ENCODE results near the gene OSBPL5.
"Not testable (repeated sequence)": the region's sequence is repeated elsewhere in the genome, so short reads cannot be mapped to it uniquely, and the experiment has no call there.

OSBPL5 gene

DNA sequence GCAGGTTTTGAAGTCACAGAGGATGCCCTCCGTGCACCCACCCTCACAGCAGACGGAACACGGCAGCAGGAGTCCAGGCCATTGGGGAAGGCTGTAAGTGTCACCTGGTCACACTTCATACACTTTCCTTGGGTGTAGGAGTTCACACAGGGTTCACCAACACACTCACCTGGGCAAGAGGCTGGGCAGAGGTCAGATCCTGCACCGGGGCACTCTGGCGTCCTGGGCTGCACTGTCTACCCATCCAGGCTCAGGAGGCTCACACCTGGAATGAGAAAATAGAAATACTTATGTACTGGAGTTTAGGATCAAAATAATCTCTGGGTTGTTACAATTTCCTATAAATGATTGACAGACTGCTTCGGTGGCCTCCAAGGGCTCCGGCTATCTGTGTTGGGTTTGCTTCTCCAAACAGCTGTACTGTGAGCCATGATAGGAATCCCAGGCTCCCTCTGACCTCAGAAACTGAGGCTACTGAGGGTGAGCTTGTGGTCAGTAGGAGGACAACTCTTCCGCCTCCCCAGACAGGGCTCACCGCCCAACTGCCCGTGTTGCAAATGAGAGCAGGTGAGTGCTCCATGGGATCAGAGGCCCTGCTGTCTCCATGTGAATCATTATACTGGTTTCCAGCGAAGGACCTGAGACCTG is 87.8 kb downstream of the OSBPL5 start:
- Mint-ChIP-seq H3K36me3 (ENCODE audit: low read depth) (no peaks in the 10 kb centered on the region), H3K27me3 (ENCODE audit: low read depth) (peaks cover 4% of the 10 kb centered on the region), H3K4me3 (no peak overlapping the region), H3K9me3 (no peaks in the 10 kb centered on the region), H3K4me1 (ENCODE audit: low read depth) (no peaks in the 10 kb centered on the region), H3K27ac (no peak overlapping the region)
- DNase-seq (ENCODE audit: low spot score), result no peak

DNA sequence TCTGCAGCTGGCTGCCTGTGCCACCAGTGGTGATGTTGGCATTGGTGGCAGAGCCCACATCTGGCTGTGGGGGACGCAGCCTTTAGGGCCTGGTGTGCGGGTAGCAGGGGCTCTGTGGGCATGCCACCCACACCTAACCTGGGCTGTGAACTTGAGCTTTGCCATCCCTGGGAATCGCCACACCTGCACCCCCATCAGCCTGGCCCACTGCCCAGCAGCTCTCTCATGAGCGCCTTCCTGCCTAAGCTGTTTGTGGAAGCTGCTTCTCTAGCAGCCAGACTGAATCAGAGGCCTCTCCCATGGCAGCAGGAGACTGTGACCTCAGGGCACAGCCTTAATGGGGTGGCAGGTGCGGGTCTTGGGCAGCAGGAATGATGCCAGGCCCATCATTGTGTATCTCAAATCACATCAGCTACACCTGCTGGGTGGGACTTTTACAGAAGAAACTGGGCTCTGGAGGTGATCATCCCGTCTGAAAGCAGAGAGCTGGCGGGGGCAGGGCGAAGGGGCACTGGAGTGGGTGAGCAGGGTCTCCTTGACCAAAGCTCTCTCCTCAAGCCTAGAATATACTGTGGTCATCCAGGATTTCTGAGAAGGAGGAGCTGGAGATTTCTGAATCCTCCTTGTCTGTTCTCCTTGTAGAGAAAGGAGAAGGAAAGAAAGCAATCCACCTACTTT is 90.1 kb downstream of the OSBPL5 start:
- H3K9me3 Mint-ChIP-seq, result no peaks in the 10 kb centered on the region
- H3K36me3 Mint-ChIP-seq (ENCODE audit: low read depth), result no peaks in the 10 kb centered on the region
- no peaks in the 10 kb centered on the region for H3K4me1 Mint-ChIP-seq (ENCODE audit: low read depth)
- no peak overlapping the region for H3K27ac Mint-ChIP-seq
- no peak for DNase-seq (ENCODE audit: low spot score)
- H3K27me3 Mint-ChIP-seq (ENCODE audit: low read depth), result peaks cover 7% of the 10 kb centered on the region
- no peak overlapping the region for H3K4me3 Mint-ChIP-seq

DNA sequence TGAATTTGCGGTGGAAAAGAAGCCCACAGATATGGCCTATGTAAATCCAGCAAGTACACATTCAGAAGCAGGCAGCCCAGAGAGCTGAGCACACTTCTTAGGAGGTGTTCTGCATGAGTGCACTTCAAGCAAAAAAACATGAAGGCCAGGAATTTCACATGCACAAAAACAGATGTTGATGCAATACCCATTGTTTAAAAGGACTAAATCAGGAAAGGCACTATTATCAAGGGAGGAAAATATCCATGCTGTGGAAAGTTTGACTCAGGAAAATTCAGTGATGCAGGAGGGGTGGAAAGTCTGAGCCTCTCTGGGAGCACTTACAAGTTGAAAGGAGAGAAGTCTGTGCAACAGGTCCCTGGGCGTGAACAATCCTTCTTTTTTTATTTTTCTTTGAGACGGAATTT is 92.1 kb downstream of the OSBPL5 start:
- Mint-ChIP-seq H3K27ac (no peak overlapping the region), H3K36me3 (ENCODE audit: low read depth) (no peaks in the 10 kb centered on the region), H3K4me1 (ENCODE audit: low read depth) (no peaks in the 10 kb centered on the region), H3K4me3 (no peak overlapping the region), H3K27me3 (ENCODE audit: low read depth) (peaks cover 7% of the 10 kb centered on the region), H3K9me3 (no peaks in the 10 kb centered on the region)
- no peak for DNase-seq (ENCODE audit: low spot score)

DNA sequence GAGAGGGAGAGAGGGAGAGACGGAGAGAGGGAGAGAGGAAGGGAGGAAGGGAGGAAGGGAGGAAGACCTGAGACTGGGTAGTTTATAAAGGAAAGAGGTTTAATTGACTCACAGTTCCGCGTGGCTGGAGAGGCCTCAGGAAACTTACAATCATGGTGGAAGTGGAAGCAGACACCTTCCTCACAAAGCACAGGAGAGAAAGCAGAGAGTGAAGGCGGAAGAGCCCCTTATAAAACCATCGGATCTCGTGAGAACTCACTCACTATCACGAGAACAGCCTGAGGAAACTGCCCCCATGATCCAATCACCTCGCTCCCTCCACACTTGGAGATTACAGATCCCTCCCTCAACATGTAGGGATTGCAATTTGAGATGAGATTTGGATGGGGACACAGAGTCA is 95.7 kb downstream of the OSBPL5 start:
- Mint-ChIP-seq H3K27me3 (ENCODE audit: low read depth) (peaks cover 20% of the 10 kb centered on the region), H3K27ac (no peak overlapping the region), H3K36me3 (ENCODE audit: low read depth) (no peaks in the 10 kb centered on the region), H3K4me3 (no peak overlapping the region), H3K9me3 (no peaks in the 10 kb centered on the region), H3K4me1 (ENCODE audit: low read depth) (no peaks in the 10 kb centered on the region)
- no peak for DNase-seq (ENCODE audit: low spot score)

DNA sequence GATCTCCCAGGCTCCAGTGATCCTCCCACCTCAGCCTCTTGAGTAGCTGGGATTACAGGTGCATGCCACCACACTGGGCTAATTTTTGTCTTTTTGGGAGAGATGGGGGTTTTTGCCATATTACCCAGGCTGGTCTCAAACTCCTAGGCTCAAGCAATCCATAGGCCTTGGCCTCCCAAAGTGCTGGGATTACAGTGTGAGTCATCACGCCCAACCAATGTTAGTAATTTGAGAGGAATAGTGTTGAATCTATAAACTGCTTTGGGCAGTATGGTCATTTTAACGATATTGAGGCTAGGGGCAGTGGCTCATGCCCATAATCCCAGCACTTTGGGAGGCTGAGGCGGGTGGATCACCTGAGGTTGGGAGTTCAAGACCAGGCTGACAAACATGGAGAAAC is 98.8 kb downstream of the OSBPL5 start:
- not testable (repeated sequence) for H3K4me3 Mint-ChIP-seq; H3K36me3 Mint-ChIP-seq (ENCODE audit: low read depth)
- peaks cover 19% of the 10 kb centered on the region for H3K27me3 Mint-ChIP-seq (ENCODE audit: low read depth)

DNA sequence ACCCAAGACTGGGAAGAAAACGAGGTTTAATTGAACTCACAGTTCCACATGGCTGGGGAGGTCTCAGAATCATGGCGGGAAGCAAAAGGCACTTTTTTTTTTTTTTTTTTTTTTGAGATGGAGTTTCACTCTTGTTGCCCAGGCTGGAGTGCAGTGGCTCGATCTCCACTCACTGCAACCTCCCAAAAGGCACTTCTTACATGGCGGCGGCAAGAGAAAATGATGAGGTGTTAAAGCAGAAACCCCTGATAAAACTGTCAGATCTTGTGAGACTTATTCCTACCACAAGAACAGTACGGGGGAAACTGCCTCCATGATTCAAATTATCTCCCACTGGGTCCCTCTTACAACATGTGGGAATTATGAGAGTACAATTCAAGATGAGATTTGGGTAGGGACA is 100.4 kb downstream of the OSBPL5 start:
- not testable (repeated sequence) for H3K27ac Mint-ChIP-seq; H3K36me3 Mint-ChIP-seq (ENCODE audit: low read depth); H3K9me3 Mint-ChIP-seq; H3K4me1 Mint-ChIP-seq (ENCODE audit: low read depth); DNase-seq (ENCODE audit: low spot score); H3K4me3 Mint-ChIP-seq
- H3K27me3 Mint-ChIP-seq (ENCODE audit: low read depth), result peaks cover 18% of the 10 kb centered on the region

More for the DNA sequence above, 98.8 kb downstream of the OSBPL5 start:
- H3K4me1 Mint-ChIP-seq (ENCODE audit: low read depth); DNase-seq (ENCODE audit: low spot score); H3K27ac Mint-ChIP-seq; H3K9me3 Mint-ChIP-seq: not testable (repeated sequence)

DNA sequence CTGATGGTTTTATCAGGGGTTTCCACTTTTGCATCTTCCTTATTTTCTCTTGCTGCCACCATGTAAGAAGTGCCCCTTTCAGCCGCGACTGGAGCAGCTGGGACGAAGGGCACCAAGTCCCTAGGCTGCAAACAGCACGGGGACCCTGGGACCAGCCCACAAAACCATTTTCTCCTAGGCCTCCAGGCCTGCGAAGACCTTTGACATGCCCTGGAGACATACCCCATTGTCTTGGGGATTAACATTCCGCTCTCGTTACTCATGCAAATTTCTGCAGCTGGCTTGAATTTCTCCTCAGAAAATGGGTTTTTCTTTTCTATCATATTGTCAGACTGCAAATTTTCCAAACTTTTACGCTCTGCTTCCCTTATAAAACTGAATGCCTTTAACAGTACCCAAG is 101.2 kb downstream of the OSBPL5 start:
- not testable (repeated sequence) for H3K4me1 Mint-ChIP-seq (ENCODE audit: low read depth)
- peaks cover 18% of the 10 kb centered on the region for H3K27me3 Mint-ChIP-seq (ENCODE audit: low read depth)

DNA sequence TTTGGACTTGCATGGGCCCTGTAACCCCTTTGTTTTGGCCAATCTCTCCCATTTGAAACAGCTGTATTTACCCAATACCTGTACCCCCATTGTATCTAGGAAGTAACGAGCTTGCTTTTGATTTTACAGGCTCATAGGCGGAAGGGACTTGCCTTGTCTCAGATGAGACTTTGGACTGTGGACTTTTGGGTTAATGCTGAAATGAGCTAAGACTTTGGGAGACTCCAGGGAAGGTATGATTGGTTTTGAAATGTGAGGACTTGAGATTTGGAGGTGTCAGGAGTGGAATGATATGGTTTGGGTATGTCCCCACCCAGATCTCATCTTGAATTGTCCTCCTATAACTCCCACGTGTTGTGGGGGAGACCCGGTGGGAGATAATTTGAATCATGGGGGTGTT is 101.7 kb downstream of the OSBPL5 start:
- H3K27ac Mint-ChIP-seq; DNase-seq (ENCODE audit: low spot score); H3K4me3 Mint-ChIP-seq; H3K36me3 Mint-ChIP-seq (ENCODE audit: low read depth); H3K9me3 Mint-ChIP-seq; H3K4me1 Mint-ChIP-seq (ENCODE audit: low read depth): not testable (repeated sequence)
- H3K27me3 Mint-ChIP-seq (ENCODE audit: low read depth), result peaks cover 18% of the 10 kb centered on the region

More for the DNA sequence above, 101.2 kb downstream of the OSBPL5 start:
- DNase-seq (ENCODE audit: low spot score); H3K4me3 Mint-ChIP-seq; H3K9me3 Mint-ChIP-seq; H3K27ac Mint-ChIP-seq; H3K36me3 Mint-ChIP-seq (ENCODE audit: low read depth): not testable (repeated sequence)

DNA sequence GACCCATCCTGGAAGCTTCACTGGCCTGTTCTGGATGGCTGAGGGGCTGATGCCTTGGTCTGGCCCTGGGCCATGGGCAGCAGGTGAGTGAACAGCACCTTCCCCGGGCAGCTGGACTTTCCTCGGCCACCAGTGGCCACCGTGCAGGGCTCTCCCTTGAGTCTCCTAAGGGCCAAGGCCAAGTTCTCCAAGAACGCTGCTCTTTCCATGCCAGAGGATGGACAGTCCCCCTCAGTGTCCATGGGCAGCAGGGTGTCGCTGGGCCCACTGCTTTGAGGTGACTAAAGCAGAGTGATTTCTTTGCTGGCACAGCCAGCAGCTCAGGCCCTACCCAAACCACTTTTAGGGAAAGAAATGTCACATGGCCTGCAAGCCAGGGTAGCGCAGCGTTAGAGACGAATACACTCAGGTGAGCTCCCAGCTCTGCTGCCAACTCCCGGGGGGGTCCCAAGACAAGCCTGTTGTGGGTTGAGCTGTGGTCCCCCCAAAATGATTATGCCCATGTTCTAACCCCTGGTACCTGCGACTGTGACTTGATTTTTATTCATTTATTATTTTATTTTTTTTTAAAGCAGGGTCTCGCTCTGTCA is 104.6 kb downstream of the OSBPL5 start:
- Mint-ChIP-seq H3K27me3 (ENCODE audit: low read depth) (peaks cover 11% of the 10 kb centered on the region), H3K4me1 (ENCODE audit: low read depth) (peaks cover 11% of the 10 kb centered on the region), H3K9me3 (no peaks in the 10 kb centered on the region), H3K27ac (no peak overlapping the region), H3K4me3 (no peak overlapping the region), H3K36me3 (ENCODE audit: low read depth) (no peaks in the 10 kb centered on the region)
- no peak for DNase-seq (ENCODE audit: low spot score)

DNA sequence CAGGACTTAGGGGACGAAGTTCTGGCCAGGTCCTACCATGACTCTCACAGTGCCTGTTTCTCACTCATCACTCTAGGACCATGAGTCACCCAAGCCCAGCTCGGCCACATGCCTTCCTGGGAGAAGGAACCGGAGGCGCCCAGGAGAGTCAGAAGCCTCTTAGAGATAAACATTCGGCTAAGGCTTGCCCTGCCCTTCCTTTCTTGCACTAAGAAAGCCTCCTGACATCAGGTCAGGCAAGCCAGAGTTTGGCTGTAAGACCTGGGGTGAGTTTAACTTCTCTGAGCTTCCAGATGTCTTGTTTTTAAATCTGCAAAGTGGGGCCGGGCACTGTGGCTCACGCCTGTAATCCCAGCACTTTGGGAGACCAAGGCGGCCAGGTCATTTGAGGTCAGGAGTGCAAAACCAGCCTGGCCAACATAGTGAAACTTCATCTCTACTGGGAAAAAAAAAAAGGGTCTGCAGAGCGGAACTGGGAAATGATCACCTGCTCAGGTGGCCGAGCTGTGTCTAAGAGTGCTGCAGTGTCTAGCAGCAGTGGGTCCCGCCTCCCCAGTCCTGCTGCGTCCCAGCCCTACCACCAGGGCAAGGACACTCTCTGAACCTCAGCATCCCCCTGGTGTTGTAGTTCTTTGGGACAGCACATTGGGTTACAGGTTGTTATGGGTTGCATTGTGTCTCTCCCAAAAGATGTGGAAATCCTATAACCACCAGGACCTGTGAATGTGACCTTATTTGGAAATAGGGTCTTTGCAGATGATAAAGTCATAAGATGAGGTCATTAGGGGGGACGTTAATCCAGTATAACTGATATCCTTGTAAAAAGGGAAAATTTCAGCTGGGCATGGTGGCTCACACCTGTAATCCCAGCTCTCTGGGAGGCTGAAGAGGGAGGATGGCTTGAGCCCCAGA is 106.1 kb downstream of the OSBPL5 start:
- peaks cover 7% of the 10 kb centered on the region for H3K36me3 Mint-ChIP-seq (ENCODE audit: low read depth)
- no peak overlapping the region for H3K27ac Mint-ChIP-seq
- H3K4me3 Mint-ChIP-seq, result peak overlapping the region; percentile 55
- no peak for DNase-seq (ENCODE audit: low spot score)
- no peaks in the 10 kb centered on the region for H3K9me3 Mint-ChIP-seq
- peaks cover 5% of the 10 kb centered on the region for H3K27me3 Mint-ChIP-seq (ENCODE audit: low read depth)
- H3K4me1 Mint-ChIP-seq (ENCODE audit: low read depth), result peaks cover 22% of the 10 kb centered on the region

DNA sequence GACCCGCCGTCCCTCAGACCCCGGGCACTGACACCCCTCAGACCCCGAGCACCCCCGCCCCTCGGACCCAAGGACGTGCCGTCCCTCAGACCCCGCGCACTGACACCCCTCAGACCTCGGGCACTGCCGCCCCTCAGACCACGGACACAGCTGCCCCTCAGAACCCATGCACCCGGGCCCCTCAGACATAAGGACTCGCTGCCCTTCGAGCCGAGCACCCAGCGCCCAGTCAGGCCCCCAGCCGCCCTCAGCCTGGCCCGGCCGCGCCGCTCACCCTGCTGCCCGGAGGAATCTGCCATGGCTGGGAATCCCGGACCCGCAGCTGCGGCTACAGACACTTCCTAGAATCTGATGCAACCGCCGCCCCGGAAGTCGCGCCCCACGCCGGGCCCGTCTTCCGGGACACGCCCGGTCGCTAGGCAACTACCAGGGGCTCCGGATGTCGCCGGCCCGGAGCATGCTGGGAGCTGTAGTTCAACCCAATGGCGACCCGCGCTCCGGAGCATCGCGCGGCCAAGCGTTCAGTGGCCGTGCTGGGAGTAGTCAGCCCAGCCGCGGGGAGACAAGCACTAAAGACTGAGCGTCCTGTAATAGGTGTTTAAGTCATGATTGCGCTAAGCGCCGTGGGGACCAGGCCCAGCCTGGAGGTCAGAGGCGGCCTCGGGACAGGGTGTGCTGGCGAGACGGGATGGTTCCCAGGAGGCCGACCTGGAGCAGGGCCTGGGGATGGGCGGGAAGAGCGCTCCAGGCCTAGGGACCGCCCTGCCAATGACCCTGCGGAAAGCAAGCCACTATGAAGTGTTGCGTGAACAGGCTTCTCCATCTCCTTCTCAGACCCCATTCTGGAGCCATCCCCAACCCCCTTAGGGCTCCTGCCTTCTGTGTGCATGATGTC is 107.8 kb downstream of the OSBPL5 start, which contains the start of gene CARS1:
CARS1 (minus strand) TSS at position 355 of the 895 bp plus-strand sequence; CDS start at position 299, 56 bp downstream.
- H3K27ac Mint-ChIP-seq, result peak within 1 kb of the TSS; percentile 77
- peaks cover 25% of the 10 kb centered on the region for H3K4me1 Mint-ChIP-seq (ENCODE audit: low read depth)
- H3K36me3 Mint-ChIP-seq (ENCODE audit: low read depth), result peaks cover 13% of the 10 kb centered on the region
- peaks cover 2% of the 10 kb centered on the region for H3K27me3 Mint-ChIP-seq (ENCODE audit: low read depth)
- peak within 1 kb of the TSS; percentile 88 for H3K4me3 Mint-ChIP-seq
- DNase-seq (ENCODE audit: low spot score), result peak; percentile 96
- no peaks in the 10 kb centered on the region for H3K9me3 Mint-ChIP-seq

DNA sequence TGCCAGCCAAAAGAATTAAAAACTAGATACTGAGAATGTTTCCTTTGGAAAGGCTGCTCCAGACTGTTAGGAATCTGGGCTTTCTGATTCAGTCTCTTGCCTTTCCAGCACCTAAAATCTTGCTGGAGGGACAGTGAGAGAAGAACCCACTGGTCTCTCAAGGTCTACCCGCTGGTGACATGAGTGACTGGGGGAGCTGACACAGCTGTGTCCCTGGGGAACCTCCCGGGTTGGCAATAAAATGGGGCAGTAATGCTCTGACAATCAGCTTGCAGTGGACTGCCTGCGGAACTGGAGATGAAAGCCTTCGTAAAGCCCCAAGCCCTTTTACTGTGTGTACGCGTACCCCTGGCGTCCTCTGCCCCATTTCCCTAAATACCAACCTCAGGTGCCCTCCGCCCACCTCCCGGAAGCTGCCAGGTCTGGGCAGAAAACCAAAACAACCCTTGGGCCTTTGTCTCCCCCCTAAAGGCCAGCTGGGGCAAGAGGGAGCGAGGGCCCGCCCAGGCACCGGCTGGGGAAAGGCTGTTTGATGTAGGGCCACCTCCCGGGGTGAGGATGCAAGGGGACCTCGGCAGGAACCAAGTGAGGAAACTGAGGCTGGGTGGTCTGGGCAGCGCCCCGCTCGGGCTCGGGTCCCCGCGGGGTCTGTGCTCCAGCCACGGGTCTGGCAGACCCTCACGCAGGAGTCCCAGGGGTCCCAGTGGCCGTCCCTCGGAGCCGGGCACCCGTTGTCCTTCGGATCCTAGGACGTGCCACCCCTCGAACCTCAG is 108.6 kb downstream of the OSBPL5 start:
- peak; percentile 18 for DNase-seq (ENCODE audit: low spot score)
- peaks cover 13% of the 10 kb centered on the region for H3K36me3 Mint-ChIP-seq (ENCODE audit: low read depth)

More for the DNA sequence above, 108.6 kb downstream of the OSBPL5 start:
- Mint-ChIP-seq H3K4me3 (peak overlapping the region; percentile 88), H3K27ac (peak overlapping the region; percentile 77), H3K9me3 (no peaks in the 10 kb centered on the region), H3K4me1 (ENCODE audit: low read depth) (peaks cover 29% of the 10 kb centered on the region), H3K27me3 (ENCODE audit: low read depth) (peaks cover 2% of the 10 kb centered on the region)

Measured in T-helper 2 cell treated with Interferon-gamma antibody and Interleukin-4, amounts not matched to agents 5 μg/mL and 100 μg/mL, for 36 hours (primary cell).